M059J (cell line): Measurements from ENCODE around the gene GPC6. TPM values are rescaled to one million over a fixed set of nuclear protein-coding genes. Genes with fewer than 3 reads are reported as not detected.
A peak's percentile ranks its signal among the peaks of the same experiment; 100 is the strongest.

Source experiments
- DNase-seq: peaks from one replicate; pipeline ENCODE4 v3.0.0-alpha.2; 2012; ENCODE audit warnings: low read depth
- total RNA-seq: library from RNA; depleted of rRNA; stranded (reverse); fragments of >200 nt; shearing (Covaris generic); gene quantifications from 2 replicates; pipeline ENCODE4 v1.2.3, GENCODE V29; 2014

GPC6 gene
- total RNA-seq, 1 experiment from 2014 or later = 0.71 TPM

GRCh38 chr13:93774506-93774905, 547.9 kb downstream of the GPC6 start:
- no peak for DNase-seq

- no peak for DNase-seq
These were observed 548.4 kb downstream of the GPC6 start for GRCh38 chr13:93775027-93775426.

- DNase-seq = peak; percentile 5
These were observed 549.0 kb downstream of the GPC6 start for GRCh38 chr13:93775507-93776108.

- peak; percentile 5 for DNase-seq
These were observed 550.3 kb downstream of the GPC6 start for GRCh38 chr13:93776936-93777335.

DNA sequence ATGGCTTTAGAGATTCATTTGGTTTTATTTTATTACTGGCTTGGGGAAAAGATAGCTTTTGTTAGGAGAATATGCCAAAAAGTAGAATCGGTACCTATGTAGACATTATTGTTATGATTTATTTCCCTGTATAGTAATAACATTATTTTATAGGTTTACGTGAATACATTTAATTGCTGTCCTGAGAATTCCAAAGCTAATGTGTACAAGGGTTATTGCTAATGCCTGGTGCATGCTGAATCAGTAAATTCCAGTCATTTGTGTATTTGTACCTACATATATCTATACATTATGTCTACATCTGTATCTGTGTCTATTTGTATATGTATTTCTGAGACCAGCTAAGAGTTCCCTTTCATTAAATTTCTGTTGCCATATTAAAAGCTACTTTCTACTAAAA, 550.9 kb downstream of the GPC6 start:
- no peak for DNase-seq

DNA sequence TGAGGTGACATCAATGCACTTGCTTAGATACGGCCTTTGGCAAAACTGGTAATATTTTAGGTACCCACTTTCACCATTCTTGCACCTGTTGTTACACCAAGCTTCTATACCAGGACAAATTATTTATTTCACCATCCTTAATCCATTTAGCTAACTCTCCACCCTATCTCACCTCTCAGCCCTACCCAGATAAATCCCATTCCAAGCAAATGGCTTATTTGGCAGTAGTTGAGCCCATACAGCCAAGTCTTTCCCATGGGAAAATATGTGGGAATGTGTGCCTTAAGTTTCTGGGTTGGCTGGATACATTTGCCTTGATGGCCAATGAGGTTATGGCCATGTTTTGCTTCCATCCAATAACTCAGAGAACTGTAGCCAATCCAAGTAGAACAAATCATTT, 551.9 kb downstream of the GPC6 start:
- no peak for DNase-seq

GRCh38 chr13:93784191-93784590, 557.6 kb downstream of the GPC6 start:
- no peak for DNase-seq

- no peak for DNase-seq
These were observed 560.4 kb downstream of the GPC6 start for GRCh38 chr13:93786846-93787489.

DNA sequence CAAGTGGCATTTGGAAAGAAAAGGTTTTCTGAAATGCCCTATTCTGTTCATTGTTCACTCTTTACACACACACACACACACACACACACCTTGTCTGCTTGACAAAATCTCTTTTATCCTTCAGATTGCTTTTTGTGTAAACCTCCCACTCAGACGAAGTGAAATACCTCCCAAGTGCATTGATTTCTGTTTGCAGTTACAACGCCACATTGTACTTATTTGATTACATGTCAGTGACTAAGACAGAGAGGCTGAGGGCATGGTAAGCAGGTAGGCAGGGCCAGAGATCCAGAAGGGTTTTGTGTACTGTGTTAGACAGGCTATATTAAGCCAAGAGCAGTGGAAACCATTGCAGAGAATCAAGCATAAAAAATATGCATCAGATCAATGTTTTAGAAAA, 561.8 kb downstream of the GPC6 start:
- no peak for DNase-seq

- no peak for DNase-seq
These were observed 562.5 kb downstream of the GPC6 start for GRCh38 chr13:93789058-93789457.

DNA sequence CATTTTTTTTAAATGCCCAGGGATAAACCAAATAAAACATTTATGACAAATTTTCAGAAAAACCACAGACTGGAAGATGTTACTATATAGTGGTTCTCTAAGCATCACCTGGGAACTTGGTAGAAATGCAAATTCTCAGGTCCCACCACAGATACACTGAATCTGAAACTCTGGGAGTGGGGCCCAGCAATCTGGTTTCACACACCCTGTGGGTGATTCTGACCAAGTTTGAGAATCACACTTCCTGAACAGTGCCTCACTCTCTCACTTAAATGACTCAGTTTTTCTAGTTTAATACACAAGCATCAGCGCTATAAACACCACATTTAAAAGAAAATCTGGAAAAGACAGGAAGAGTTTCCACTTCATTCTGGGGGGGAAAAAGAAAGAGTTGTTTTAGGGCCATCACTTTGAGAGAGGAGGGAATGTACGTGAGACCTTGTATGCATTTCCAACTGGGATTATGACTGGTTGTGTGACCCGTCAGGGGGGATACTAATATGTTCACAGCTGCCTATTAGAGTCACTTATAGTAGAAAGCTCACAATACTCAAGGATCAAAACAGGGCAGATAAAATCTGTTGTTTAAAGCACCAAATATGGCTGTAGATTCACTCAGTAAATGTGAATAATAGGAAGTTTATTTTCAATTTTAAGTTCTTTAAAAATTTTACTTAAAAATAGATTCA, 567.7 kb downstream of the GPC6 start:
- DNase-seq = no peak

GRCh38 chr13:93797463-93797862, 570.9 kb downstream of the GPC6 start:
- DNase-seq = no peak

- no peak for DNase-seq
These were observed 573.7 kb downstream of the GPC6 start for GRCh38 chr13:93800342-93800741.

- no peak for DNase-seq
These were observed 579.1 kb downstream of the GPC6 start for GRCh38 chr13:93805736-93806135.

- DNase-seq = no peak
These were observed 580.3 kb downstream of the GPC6 start for GRCh38 chr13:93806861-93807260.

DNA sequence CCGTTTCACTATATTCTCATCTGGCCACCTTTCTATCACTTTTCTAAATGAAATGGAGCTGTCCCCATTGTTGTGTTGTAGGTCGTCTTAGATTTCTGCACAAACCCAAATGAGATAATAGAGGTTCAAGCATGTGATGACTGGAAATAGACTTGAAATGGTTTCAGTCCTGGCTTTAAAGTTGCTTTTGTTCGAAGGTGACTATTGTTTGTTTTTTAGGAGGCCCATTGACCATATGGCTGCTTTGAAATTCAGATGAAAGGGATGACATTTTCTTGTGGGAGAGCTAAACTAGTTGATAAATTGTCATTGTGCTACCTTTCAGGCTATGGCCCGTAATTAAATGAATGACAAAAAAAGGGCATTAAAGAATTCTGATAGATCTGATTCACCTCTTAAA, 583.7 kb downstream of the GPC6 start:
- no peak for DNase-seq

DNA sequence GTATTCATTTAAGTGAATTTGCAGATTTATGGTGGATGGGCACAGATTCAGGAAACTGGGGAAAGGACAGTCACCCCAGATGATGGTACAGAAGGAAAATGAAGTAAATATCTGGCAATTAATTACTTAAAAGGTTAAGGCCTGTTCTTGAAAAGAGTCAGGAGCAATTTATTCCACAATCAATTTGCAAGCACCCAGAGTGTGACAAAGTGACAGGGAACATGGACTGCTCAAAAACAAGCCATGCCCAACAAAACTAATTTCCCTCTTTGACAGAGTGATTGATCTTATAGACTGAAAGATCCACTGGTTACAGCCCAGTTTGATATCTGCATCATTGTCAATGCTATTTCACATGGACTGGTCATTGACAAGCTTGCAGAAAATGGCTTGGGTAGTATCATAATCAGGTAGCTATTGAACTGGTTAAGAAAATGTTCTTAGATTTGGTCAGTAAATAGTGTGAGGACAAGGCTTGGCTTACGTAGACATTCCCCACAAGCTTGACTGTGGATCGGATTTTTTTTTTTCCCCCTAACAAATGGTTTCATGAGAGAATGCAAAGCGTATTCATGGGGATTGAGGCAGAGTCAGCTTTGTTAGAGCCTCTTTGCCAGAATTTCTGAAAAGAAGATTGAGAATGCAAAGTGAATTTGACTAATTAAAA, 584.6 kb downstream of the GPC6 start:
- no peak for DNase-seq

GRCh38 chr13:93811738-93812112, 585.1 kb downstream of the GPC6 start:
- no peak for DNase-seq

- no peak for DNase-seq
These were observed 588.1 kb downstream of the GPC6 start for GRCh38 chr13:93814658-93815057.

GRCh38 chr13:93818345-93818744, 591.7 kb downstream of the GPC6 start:
- no peak for DNase-seq

DNA sequence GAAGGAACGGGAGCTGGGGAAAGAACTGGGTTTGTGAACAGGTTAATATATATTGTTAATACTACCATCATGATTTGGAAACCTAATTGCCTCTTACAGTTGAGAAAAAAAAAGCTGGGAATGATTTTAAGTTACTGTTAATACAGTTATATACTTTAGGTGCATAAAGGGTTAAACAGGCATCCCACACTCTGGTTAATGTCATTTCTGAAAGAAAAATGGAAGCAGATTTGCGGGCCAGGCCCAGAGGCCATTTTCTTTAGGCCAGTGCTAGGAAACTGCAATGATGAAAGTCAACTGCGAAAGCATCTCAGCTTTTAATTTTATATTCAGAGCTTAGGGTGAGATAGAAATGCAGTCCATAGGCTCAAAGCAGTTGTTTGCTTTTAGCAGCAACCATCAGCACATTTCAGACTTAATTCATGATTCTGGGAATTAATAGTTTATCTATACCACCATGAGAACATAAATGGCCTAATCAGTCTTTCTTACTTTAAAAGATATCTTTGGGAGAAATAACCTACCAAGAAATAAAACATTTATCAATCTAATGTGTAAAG, 592.8 kb downstream of the GPC6 start:
- no peak for DNase-seq

DNA sequence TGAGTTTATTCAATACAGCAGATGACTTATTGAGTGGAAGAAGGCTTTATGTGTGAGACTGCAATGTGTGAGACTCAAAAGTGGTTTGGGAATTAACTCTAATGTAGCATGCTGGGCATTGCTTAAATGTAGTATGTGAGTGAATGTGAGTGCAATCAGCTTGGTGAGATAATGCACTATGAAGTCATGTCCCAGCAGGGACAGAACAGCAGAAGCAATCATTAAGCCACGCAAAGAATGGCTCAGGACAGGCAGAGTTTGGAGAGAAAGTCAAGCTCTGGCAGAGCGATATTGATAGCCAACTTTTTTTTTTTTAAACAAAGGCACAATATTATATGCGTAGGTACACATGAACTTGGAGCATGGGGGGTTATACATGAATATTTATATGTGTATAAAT, 597.7 kb downstream of the GPC6 start:
- DNase-seq = no peak

GRCh38 chr13:93834051-93834450, 607.4 kb downstream of the GPC6 start:
- DNase-seq = no peak
